Measurements from ENCODE around the gene TANGO2. TPM values are rescaled to one million over a fixed set of nuclear protein-coding genes. Genes with fewer than 3 reads are reported as not detected.

TANGO2 gene
- polyA plus RNA-seq, 1 of the 3 experiments (the other 2 are of a cell fraction) = 20.7 TPM

DNA sequence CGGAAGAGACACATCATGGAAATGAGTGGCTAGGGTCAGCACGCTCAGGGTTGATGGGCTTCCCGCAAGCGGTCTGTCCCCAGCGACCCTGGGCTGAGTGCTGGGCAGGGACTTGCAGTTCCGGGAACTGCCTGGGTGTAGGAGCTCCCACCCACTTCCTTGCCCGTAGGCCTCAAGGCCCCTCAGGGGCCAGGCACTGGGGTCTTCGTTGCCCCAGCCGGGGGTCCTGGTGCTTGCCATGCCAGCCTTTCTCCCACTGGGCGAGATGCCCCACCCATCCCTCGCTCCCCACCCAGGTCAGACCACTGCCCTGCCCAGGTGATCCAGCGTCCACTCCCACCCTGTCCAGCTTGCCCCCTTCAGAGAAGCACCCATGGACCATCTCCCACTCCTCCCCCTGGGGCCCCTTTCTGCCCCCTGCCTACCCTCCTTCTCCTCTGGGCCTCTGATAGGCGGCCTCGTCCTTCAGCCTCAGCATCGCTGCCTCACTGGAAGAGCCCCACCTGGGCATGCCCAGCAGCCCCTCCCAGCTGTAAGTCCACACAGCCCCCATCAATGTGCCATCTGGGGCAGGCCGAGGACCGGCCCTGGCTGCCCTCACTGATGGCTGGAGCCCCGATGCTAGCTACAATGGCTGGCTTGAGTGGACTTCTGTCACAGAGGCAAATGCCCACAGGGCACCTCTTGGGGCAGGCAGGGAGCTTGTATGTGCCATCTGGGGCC, 41.3 kb downstream of the TANGO2 start:
- H3K4me3 ChIP-seq (ENCODE audit: low read depth in 2 of 2, low read length in 1 of 2) = no peak overlapping the region
- no peak overlapping the region for H3K9ac ChIP-seq
- no peaks in the 10 kb centered on the region for H4K20me1 ChIP-seq (ENCODE audit: insufficient read depth)
- ChIA-PET CTCF (interaction anchor here (1.1 to 1.9 kb wide), 2 partner anchors 9 to 49 kb away, joined by 3 to 7 read pairs; no protein-coding TSS in a partner anchor), POLR2A (no interaction called here)
- no peak overlapping the region for H2AFZ ChIP-seq (ENCODE audit: low read depth)
- H3K27ac ChIP-seq (ENCODE audit: low read depth in 2 of 2, low read length in 1 of 2) = no peak overlapping the region
- no peaks in the 10 kb centered on the region for H3K4me1 ChIP-seq (ENCODE audit: control insufficient read depth in 1 of 2, insufficient read depth in 2 of 2, low read depth in 1 of 2, low read length in 1 of 2)
- no peak for DNase-seq
- H3K27me3 ChIP-seq (ENCODE audit: insufficient read depth) = no peaks in the 10 kb centered on the region
- no peaks in the 10 kb centered on the region for H3K79me2 ChIP-seq (ENCODE audit: insufficient read depth)
- peaks cover 0 to 9% of the 10 kb centered on the region in 2 experiments for H3K36me3 ChIP-seq (replicated peaks in 1 of 2; ENCODE audit: control insufficient read depth in 1 of 2, insufficient read depth in 2 of 2, low read length in 1 of 2)
- TF ChIP-seq, protein P1, sequence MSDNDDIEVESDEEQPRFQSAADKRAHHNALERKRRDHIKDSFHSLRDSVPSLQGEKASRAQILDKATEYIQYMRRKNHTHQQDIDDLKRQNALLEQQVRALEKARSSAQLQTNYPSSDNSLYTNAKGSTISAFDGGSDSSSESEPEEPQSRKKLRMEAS (IDR thresholded peaks at IDR 0.05; ENCODE audit: low read depth) = no peak
- TF ChIP-seq NFIC (IDR thresholded peaks at IDR 0.05; ENCODE audit: borderline replicate concordance) (no peak), TCF12 (IDR thresholded peaks at IDR 0.05) (no peak), MEF2A (IDR thresholded peaks at IDR 0.05; ENCODE audit: borderline replicate concordance, low read depth) (no peak), TAF1 (IDR thresholded peaks at IDR 0.05; ENCODE audit: borderline replicate concordance, low read depth, low read length) (no peak), EP300 (IDR thresholded peaks at IDR 0.05; ENCODE audit: borderline replicate concordance in 1 of 2, low read depth in 1 of 2, low read length in 1 of 2) (no peak), ELF1 (IDR thresholded peaks at IDR 0.05) (no peak), FOXJ3 (CRISPR knock-in tag; IDR thresholded peaks at IDR 0.05) (no peak), FOSL2 (IDR thresholded peaks at IDR 0.05; ENCODE audit: borderline replicate concordance, low read depth) (no peak), FOXM1 (IDR thresholded peaks at IDR 0.05; ENCODE audit: low read depth) (no peak), RXRA (IDR thresholded peaks at IDR 0.05; ENCODE audit: borderline replicate concordance, low read depth) (no peak), GATA2 (CRISPR knock-in tag; IDR thresholded peaks at IDR 0.05) (no peak), MXI1 (IDR thresholded peaks at IDR 0.05; ENCODE audit: low read depth, low read length) (no peak), JUND (IDR thresholded peaks at IDR 0.05) (no peak), GABPA (IDR thresholded peaks at IDR 0.05; ENCODE audit: low read depth) (no peak)
- TF ChIP-seq, protein P2, sequence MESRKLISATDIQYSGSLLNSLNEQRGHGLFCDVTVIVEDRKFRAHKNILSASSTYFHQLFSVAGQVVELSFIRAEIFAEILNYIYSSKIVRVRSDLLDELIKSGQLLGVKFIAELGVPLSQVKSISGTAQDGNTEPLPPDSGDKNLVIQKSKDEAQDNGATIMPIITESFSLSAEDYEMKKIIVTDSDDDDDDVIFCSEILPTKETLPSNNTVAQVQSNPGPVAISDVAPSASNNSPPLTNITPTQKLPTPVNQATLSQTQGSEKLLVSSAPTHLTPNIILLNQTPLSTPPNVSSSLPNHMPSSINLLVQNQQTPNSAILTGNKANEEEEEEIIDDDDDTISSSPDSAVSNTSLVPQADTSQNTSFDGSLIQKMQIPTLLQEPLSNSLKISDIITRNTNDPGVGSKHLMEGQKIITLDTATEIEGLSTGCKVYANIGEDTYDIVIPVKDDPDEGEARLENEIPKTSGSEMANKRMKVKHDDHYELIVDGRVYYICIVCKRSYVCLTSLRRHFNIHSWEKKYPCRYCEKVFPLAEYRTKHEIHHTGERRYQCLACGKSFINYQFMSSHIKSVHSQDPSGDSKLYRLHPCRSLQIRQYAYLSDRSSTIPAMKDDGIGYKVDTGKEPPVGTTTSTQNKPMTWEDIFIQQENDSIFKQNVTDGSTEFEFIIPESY (IDR thresholded peaks at IDR 0.05; ENCODE audit: borderline replicate concordance, low read depth) = no peak
- TF ChIP-seq, protein P3, sequence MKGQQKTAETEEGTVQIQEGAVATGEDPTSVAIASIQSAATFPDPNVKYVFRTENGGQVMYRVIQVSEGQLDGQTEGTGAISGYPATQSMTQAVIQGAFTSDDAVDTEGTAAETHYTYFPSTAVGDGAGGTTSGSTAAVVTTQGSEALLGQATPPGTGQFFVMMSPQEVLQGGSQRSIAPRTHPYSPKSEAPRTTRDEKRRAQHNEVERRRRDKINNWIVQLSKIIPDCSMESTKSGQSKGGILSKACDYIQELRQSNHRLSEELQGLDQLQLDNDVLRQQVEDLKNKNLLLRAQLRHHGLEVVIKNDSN (IDR thresholded peaks at IDR 0.05; ENCODE audit: borderline replicate concordance, low read depth) = no peak
- TF ChIP-seq, protein P4, sequence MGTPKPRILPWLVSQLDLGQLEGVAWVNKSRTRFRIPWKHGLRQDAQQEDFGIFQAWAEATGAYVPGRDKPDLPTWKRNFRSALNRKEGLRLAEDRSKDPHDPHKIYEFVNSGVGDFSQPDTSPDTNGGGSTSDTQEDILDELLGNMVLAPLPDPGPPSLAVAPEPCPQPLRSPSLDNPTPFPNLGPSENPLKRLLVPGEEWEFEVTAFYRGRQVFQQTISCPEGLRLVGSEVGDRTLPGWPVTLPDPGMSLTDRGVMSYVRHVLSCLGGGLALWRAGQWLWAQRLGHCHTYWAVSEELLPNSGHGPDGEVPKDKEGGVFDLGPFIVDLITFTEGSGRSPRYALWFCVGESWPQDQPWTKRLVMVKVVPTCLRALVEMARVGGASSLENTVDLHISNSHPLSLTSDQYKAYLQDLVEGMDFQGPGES (IDR thresholded peaks at IDR 0.05; ENCODE audit: low read depth, low read length) = no peak
- TF ChIP-seq, protein P5, sequence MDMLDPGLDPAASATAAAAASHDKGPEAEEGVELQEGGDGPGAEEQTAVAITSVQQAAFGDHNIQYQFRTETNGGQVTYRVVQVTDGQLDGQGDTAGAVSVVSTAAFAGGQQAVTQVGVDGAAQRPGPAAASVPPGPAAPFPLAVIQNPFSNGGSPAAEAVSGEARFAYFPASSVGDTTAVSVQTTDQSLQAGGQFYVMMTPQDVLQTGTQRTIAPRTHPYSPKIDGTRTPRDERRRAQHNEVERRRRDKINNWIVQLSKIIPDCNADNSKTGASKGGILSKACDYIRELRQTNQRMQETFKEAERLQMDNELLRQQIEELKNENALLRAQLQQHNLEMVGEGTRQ (IDR thresholded peaks at IDR 0.05; ENCODE audit: borderline replicate concordance, low read depth, low read length) = no peak
- TF ChIP-seq, protein P6, sequence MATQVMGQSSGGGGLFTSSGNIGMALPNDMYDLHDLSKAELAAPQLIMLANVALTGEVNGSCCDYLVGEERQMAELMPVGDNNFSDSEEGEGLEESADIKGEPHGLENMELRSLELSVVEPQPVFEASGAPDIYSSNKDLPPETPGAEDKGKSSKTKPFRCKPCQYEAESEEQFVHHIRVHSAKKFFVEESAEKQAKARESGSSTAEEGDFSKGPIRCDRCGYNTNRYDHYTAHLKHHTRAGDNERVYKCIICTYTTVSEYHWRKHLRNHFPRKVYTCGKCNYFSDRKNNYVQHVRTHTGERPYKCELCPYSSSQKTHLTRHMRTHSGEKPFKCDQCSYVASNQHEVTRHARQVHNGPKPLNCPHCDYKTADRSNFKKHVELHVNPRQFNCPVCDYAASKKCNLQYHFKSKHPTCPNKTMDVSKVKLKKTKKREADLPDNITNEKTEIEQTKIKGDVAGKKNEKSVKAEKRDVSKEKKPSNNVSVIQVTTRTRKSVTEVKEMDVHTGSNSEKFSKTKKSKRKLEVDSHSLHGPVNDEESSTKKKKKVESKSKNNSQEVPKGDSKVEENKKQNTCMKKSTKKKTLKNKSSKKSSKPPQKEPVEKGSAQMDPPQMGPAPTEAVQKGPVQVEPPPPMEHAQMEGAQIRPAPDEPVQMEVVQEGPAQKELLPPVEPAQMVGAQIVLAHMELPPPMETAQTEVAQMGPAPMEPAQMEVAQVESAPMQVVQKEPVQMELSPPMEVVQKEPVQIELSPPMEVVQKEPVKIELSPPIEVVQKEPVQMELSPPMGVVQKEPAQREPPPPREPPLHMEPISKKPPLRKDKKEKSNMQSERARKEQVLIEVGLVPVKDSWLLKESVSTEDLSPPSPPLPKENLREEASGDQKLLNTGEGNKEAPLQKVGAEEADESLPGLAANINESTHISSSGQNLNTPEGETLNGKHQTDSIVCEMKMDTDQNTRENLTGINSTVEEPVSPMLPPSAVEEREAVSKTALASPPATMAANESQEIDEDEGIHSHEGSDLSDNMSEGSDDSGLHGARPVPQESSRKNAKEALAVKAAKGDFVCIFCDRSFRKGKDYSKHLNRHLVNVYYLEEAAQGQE (IDR thresholded peaks at IDR 0.05; ENCODE audit: low read depth, low read length) = no peak
- H3K9me3 ChIP-seq = no peaks in the 10 kb centered on the region
- no peaks in the 10 kb centered on the region for H3K9me2 ChIP-seq
- peaks cover 2% of the 10 kb centered on the region for H3F3A ChIP-seq (replicated peaks; ENCODE audit: insufficient read depth)
- WGBS (ENCODE audit: low lambda C conversion rate) = 98% methylated on average over 12 of the region's 18 CpGs
- no peak overlapping the region for H3K4me2 ChIP-seq
